GM21737 (cell line): ENCODE measurements around the gene CDC37.

Source experiments
- ATAC-seq: cut with Tn5 transposase; IDR thresholded peaks from one replicate; pipeline ENCODE4 v1.9.1; 2021; ENCODE audit warnings: mild to moderate bottlenecking, moderate library complexity; ENCODE audit not compliant: unreplicated experiment

Gene CDC37

DNA sequence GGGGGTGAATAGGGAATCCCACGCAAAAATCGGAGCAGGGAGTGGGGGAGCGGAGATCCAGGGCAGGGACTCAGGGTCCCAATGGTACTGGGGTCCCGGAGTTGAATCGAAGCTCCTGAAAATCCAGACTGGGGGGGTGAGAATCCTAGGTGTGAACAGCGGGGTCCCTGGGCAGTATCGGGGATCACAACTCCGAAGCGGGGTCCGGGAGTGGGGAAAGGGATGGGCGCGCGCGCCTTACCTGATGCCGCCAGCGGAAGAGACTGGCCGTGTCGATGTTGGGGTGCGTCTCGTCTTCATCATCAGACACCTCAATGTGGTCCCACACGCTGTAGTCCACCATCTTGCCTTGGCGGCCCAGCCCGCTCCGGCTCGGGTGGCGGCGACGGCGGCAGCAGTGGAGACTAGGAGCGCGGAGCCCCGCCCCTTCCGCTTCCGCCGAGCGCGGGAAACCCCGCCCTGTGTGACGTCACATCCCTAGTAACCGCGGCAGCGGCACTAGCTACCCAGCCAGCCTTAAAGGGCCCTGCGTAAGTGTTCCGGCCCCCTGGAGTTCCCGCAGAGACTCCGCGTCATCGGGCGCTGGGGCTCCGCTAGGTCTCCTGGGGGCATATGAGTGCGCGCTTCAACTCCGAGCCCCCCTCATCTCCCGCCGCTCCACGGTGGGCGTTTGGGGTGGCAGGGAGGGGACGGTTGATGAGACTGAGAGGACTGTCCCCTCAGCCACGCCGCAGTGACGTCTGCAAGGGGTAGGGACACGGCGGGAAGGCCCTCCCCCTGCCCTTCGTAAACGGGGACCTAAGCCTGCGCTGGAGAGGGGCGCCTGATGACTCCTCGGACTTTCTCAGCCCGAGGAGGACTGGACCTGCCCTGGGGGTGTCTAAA lies at the start of gene CDC37:
TSS of gene CDC37 (minus strand) at position 406 of the 885 bp plus-strand sequence. CDS start at position 343, 63 bp downstream.
- ATAC-seq, result peak; percentile 66

- no peak for ATAC-seq
Measured at GRCh38 chr19:10450853-10451609, 47.7 kb upstream of the CDC37 start.

DNA sequence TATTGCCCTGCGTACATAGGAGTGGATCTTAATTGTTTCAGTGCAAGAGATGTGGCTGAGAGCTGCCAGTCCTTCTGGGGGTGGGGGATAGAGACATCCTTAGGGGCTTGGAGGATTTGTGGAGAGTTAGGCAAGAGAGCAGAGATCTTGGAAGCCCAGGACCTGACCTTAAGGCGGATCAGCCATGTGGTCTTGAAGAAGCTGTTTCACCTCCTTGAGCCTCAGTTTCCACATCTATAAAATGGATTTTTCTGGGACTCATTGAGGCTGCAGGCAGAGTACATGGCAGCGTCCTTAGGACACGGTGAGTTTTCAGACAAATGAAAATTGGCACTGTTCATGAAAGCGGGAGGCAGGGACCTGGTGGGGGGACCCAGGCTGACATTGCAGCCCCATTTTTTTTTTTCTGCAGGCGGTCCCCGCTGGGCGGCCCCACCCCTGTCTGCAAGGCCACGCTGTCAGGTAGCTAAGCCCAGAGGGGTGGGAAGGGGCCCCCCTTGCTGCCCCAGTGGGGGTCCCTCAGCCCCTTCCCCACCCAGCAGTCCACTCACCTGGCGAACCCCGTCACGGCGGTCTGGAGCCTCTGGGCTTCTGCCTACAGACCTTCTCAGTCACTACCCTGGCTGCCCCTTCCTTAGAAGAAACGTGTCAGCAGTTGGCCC lies 47.0 kb upstream of the CDC37 start:
- no peak for ATAC-seq

DNA sequence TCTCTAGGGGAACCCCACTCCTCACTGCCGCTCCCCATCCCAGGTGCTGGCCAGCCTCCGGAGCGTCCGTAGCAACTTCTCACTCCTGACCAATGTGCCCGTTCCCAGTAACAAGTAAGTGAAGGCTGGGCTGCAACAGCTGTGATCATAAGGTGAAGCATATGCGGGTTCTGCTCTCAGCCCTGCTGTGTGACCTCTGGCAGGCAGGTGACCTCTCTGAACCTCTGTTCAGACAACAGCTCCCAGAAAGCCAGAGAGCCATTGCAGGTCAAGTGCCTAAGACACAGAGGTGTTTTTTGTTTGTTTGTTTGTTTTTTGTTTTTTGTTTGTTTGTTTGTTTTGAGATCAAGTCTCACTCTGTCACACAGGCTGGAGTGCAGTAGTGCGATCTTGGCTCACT lies 45.7 kb upstream of the CDC37 start:
- ATAC-seq, result no peak

GRCh38 chr19:10442698-10443097 lies 39.4 kb upstream of the CDC37 start:
- no peak for ATAC-seq

DNA sequence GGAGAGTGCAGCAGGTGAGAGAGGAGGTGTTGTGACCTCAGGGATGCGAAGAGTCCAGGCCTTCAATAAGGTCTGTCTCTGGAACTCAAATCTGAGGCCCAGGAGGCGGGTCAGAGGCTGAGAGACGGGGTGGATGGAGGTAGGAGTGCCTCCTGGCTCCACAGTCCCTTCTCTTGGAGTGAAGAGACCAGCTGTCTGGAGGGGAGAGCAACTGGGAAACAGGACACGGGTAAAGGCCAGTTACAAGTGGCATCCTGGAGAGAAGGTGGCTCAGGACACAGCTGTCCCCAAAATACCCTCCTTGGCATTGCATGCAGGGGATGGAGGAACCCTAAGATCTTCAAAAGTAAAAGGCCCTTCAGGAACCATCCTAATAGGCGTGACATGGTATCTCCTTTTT lies 36.2 kb upstream of the CDC37 start:
- ATAC-seq, result no peak

DNA sequence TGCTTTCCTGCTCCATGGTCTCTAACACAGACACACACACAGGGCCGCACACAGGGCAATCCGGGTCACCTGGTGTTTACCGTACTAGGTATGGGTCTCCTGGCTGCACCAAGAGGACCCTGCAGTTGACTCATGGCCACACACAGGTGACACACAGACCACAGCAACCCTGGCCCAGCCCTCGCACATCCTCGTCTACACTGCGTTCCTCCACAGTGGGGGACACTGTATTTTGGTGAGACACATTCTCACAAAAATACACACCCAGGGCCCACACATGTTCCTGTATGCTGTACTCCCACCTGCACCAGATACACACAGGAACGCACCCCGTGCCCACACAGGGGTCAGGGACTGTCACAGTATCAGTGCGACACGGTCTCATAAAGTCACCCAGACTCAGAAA lies 29.8 kb upstream of the CDC37 start:
- ATAC-seq, result no peak

GRCh38 chr19:10432736-10433130 lies 29.4 kb upstream of the CDC37 start:
- ATAC-seq, result no peak

GRCh38 chr19:10431943-10432735 lies 28.8 kb upstream of the CDC37 start:
- no peak for ATAC-seq

DNA sequence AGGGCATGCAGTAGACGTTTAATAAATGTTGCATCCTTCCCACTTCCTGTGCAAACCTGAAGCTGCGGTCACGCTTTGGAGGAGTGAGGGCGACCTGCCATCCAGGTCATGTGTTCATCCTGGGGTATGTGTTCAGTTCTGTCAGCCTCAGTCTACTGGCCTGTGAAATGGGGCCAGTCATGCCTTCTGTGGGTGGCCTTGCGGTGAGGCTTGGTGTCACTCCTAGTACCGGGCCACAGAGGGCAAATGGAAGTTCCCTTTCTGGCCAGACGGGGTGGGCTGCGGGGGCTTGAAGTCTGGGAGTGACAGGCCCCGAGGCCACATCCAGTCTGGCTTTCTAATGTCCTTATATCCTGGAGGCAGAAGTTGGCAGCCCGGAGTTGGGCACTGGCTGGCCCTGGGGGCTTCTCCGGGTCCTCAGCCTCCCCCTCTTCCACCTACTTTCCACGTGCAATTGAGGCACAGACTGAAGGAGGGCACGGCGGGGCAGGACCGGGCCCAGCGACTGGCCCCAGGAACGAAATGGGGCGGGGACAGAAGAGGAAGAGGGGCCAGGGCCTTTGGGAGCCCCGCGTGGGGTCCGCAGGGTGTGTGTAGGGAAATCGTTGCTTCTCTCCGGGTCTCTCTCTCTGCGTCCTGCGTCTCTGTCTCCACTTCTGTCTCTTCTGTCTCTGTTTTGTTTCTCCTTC lies 28.1 kb upstream of the CDC37 start:
- no peak for ATAC-seq

- ATAC-seq, result no peak
Measured at GRCh38 chr19:10430505-10431253, 27.3 kb upstream of the CDC37 start.

DNA sequence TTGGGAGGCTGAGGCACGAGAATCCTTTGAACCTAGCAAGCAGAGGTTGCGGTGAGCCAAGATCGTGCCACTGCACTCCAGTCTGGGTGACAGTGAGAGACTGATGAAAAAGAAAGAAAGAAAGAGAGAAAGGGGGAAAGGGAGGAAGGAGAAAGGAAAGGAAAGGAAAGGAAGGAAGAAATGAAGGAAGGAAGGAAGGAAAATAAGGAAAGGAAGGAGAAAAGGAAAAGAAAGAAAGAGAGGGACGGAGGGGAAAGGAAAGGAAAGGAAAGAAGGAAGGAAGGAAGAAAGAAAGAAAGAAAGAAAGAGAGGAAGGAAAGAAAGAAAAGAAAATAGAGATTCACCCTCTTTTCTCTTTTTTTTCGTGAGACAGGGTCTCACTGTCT lies 25.6 kb upstream of the CDC37 start:
- ATAC-seq, result no peak

DNA sequence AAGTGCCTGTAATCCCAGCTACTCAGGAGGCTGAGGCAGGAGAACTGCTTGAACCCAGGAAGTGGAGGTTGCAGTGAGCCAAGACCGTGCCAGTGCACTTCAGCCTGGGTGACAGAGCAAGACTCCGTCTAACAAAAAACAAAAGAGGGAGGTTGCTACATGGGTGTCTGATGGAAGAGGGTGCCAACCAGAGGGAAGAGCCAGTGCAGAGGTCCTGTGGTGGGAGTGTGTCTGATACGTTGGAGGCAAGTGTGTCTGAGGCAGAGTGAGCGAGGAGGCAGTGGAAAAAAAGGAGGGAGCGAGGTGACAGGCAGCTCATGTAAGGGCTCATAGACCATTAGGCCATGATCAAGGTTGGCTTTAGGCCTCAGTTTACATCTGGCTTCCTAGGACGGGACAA lies 23.8 kb upstream of the CDC37 start:
- ATAC-seq, result no peak

GRCh38 chr19:10424011-10424637 lies 20.8 kb upstream of the CDC37 start:
- peak; percentile 31 for ATAC-seq

DNA sequence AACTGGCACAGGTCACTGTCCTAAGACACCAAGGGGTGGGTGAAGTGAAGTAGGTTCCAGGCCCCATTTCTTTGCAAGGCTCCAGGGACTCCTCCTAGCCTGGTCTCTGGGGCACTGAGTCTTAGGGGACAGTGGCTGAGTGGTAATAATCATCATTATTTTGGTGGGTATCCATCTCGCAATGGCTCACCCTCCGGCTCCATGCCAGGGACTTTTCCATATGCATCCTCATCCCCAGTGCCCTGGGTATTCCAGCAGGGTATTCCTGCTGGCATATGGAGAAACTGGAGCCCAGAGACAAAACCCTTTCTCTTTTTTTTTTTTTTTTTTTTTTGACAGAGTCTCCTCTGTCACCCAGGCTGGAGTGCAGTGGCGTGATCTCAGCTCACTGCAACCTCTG lies 19.5 kb upstream of the CDC37 start:
- no peak for ATAC-seq

DNA sequence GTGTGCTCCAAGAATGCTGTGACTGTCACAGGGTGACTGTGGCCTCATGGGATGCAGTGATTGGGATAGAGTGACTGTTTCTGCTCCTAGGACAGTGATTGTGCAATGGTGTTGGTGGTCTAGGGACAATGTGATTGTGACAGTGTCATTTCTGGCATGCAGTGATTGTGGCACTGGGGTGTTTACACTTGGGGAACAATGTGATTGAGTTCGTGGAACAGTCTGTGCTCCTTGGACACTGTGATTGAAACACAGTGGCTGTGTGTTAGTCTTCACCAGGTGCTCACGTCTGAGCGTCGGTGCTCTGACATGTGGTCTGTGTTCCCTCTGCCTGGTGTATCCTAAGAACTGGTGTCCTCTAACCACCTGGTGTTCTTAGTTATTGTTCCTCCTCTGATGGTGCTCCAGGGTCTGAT lies 18.7 kb upstream of the CDC37 start:
- no peak for ATAC-seq

DNA sequence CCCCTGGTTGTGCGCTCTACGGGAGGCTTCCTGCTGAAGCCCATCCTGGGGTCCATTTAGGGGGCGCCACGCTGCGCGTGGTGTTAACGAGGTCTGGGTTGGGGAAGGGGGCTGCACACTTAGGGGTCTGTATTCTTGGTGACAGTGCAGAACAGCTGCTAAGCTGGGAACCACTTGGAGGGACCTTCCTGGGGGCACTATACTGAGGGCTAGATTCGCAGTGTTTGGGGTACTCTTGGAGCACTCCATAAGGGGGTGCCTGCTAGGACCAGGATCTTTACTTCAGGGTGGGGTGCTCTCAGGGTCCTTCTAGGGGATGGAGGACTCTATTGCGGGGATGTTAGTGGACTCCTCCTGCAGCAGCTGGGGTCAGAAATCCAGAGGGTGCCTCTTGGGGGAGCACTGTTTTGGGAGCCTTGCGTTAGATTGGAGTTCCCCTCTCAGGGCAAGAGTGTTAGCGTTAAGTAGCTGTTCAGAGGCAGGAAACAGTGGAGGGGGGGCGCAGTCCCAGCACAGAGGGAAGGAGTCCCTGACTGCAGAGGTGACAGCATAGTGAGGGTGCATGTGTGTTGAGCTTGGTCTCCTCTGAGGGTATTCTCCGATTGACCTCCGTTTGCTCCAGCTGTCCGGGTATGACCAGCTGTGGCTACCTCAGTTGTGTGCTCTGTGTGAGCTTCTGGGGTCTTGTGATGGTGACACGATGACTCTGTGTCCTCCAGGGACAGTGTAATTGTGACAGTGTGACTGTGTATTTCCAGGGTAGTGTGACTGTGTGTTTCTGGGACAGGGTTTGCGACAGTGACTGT lies 18.1 kb upstream of the CDC37 start:
- ATAC-seq, result no peak
